Stimulated activated CD8-positive, alpha-beta memory T cell treated with anti-CD3 and anti-CD28 coated beads, Interleukin-15, amount 100 ng/mL, for 48 hours (primary cell): ENCODE results near the gene GCDH.
"Not testable (repeated sequence)": the region's sequence is repeated elsewhere in the genome, so short reads cannot be mapped to it uniquely, and the experiment has no call there.

Experiments
- DNase-seq, 2 donors: peaks; one replicate each; pipeline ENCODE4 v3.0.0-alpha.2; 2020; ENCODE audit warnings: low read depth in 2 of 2

GCDH gene

GRCh38 chr19:12907166-12907565 lies 16.2 kb downstream of the GCDH start:
- no peak for DNase-seq

GRCh38 chr19:12912571-12912970 lies 21.6 kb downstream of the GCDH start:
- DNase-seq, result no peak

- DNase-seq, result no peak
These were observed 22.1 kb downstream of the GCDH start for GRCh38 chr19:12913011-12913561.

- peak in 1 of 2 donors; percentile 27 for DNase-seq
These were observed 23.1 kb downstream of the GCDH start for GRCh38 chr19:12913851-12914690.

GRCh38 chr19:12915860-12916259 lies 24.9 kb downstream of the GCDH start:
- DNase-seq, result not testable (repeated sequence)

GRCh38 chr19:12918253-12918652 lies 27.3 kb downstream of the GCDH start:
- no peak for DNase-seq

GRCh38 chr19:12921047-12921446 lies 30.1 kb downstream of the GCDH start:
- no peak for DNase-seq

GRCh38 chr19:12922959-12923358 lies 32.0 kb downstream of the GCDH start:
- DNase-seq, result no peak

GRCh38 chr19:12924621-12925310 lies 33.8 kb downstream of the GCDH start:
- DNase-seq, result no peak

GRCh38 chr19:12930002-12930645 lies 39.2 kb downstream of the GCDH start:
- DNase-seq, result no peak

- no peak for DNase-seq
These were observed 41.7 kb downstream of the GCDH start for GRCh38 chr19:12932392-12933286.

GRCh38 chr19:12933287-12934072 lies 42.5 kb downstream of the GCDH start, which contains the start of gene FARSA:
Gene FARSA (minus strand): TSS chr19:12933711. CDS start chr19:12933696, 15 bp downstream.
- peak; percentile 84 to 87 for DNase-seq

- DNase-seq, result no peak
These were observed 44.1 kb downstream of the GCDH start for GRCh38 chr19:12935071-12935470.

- DNase-seq, result no peak
These were observed 45.6 kb downstream of the GCDH start for GRCh38 chr19:12936582-12936981.

- no peak for DNase-seq
These were observed 46.4 kb downstream of the GCDH start for GRCh38 chr19:12937093-12937926.

- peak; percentile 99 for DNase-seq
These were observed 47.2 kb downstream of the GCDH start, which contains the start of gene CALR for GRCh38 chr19:12937927-12938778. Gene CALR (plus strand): TSS chr19:12938609. CDS start chr19:12938680, 71 bp downstream.

- DNase-seq, result no peak
These were observed 48.0 kb downstream of the GCDH start for GRCh38 chr19:12938779-12939601.
